Muscle layer of colon (tissue), 2 donors: ENCODE measurements around the gene MRM3.
"Not testable (repeated sequence)": the region's sequence is repeated elsewhere in the genome, so short reads cannot be mapped to it uniquely, and the experiment has no call there.

Experiments
- H3K27ac ChIP-seq: one replicate; pipeline ENCODE4 v1.7.0; 2013; ENCODE audit warnings: low read depth, mild to moderate bottlenecking, low read length, moderate library complexity
- H3K27me3 ChIP-seq, 2 donors: one replicate each; pipeline ENCODE4 v1.7.0; 2013; ENCODE audit warnings: low read length in 2 of 2, mild to moderate bottlenecking in 2 of 2; ENCODE audit not compliant: insufficient read depth in 2 of 2, control insufficient read depth in 1 of 2
- H3K36me3 ChIP-seq: one replicate; pipeline ENCODE4 v1.7.0; 2013; ENCODE audit warnings: mild to moderate bottlenecking, low read length; ENCODE audit not compliant: insufficient read depth
- H3K4me1 ChIP-seq: one replicate; pipeline ENCODE4 v1.7.0; 2013; ENCODE audit warnings: mild to moderate bottlenecking, low read length; ENCODE audit not compliant: insufficient read depth
- H3K4me3 ChIP-seq, 2 donors: one replicate each; pipeline ENCODE4 v1.7.0; 2013; ENCODE audit warnings: low read length in 2 of 2, low read depth in 1 of 2, mild to moderate bottlenecking in 1 of 2, moderate library complexity in 1 of 2
- H3K9ac ChIP-seq: one replicate; pipeline ENCODE4 v1.7.0; 2013; ENCODE audit warnings: low read length
- H3K9me3 ChIP-seq: one replicate; pipeline ENCODE4 v1.7.0; 2013; ENCODE audit warnings: mild to moderate bottlenecking, low read length
- donor health status: abdominal sarcoma.
- donor health status: Adenocarcinoma of cecum.

Gene MRM3

DNA sequence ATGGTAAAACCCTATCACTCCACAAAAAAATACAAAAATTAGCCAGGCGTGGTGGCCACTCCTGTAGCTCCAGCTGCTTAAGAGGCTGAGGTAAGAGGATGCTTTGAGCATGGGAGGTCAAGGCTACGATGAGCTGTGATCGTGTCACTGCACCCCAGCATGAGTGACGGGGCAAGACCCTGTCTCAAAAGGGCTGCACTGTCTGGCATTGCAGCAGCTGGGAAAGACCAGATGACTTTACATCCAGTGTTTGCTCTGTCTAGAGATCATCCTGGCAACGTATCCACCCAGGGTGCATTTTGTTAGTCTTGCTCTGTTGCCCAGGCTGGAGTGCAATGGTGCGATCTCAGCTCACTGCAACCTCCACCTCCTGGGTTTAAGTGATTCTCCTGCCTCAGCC is 52.0 kb downstream of the MRM3 start:
- Histone ChIP-seq H3K27me3 (no peaks in the 10 kb centered on the region), H3K4me3 (no peak overlapping the region), H3K36me3 (peaks cover 3% of the 10 kb centered on the region), H3K4me1 (peaks cover 8% of the 10 kb centered on the region), H3K9ac (no peak overlapping the region), H3K9me3 (no peaks in the 10 kb centered on the region), H3K27ac (no peak overlapping the region)

- H3K27ac ChIP-seq = peak overlapping the region; percentile 58
- no peak overlapping the region for H3K9ac ChIP-seq
- H3K9me3 ChIP-seq = no peaks in the 10 kb centered on the region
- no peaks in the 10 kb centered on the region for H3K27me3 ChIP-seq
- H3K4me3 ChIP-seq = peak overlapping the region in 1 of 2 donors; percentile 4
- H3K36me3 ChIP-seq = peaks cover 3% of the 10 kb centered on the region
- H3K4me1 ChIP-seq = peaks cover 8% of the 10 kb centered on the region
Measured at GRCh38 chr17:835263-835662, 53.1 kb downstream of the MRM3 start.

DNA sequence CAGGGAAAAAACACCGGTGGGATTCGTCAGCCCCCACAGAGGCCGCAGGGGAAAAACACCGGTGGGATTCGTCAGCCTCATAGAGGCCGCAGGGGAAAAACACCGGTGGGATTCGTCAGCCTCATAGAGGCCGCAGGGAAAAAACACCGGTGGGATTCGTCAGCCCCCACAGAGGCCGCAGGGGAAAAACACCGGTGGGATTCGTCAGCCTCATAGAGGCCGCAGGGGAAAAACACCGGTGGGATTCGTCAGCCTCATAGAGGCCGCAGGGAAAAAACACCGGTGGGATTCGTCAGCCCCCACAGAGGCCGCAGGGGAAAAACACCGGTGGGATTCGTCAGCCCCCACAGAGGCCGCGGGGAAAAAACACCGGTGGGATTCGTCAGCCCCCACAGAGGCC is 53.6 kb downstream of the MRM3 start:
- H3K9ac ChIP-seq, H3K27me3 ChIP-seq, H3K9me3 ChIP-seq, H3K36me3 ChIP-seq, H3K4me1 ChIP-seq: not testable (repeated sequence)
- peak overlapping the region; percentile 76 for H3K27ac ChIP-seq
- peak overlapping the region in 1 of 2 donors; percentile 4 for H3K4me3 ChIP-seq

DNA sequence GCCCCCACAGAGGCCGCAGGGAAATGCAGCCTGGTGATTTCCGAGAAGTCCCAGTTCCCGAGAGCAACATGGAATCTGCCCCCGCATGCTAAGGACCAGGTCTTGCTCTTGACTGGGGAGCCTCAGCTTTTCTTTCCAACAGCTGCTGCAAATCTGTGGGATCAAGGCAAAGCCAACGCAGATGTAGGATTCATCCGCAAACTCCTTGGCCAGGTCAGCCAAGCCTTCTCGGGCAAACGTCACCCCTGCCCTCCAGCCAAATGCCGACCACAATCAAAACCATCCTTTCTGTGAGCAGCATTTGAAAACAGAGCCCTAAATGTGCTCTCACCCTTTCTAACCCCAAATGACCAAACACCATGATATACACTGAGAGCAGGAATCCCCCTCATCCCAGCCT is 54.0 kb downstream of the MRM3 start:
- H3K4me1 ChIP-seq = peaks cover 8% of the 10 kb centered on the region
- H3K9me3 ChIP-seq = no peaks in the 10 kb centered on the region
- no peaks in the 10 kb centered on the region for H3K27me3 ChIP-seq
- H3K27ac ChIP-seq = peak overlapping the region; percentile 76
- H3K4me3 ChIP-seq = no peak overlapping the region
- peaks cover 3% of the 10 kb centered on the region for H3K36me3 ChIP-seq
- H3K9ac ChIP-seq = no peak overlapping the region

- peaks cover 8% of the 10 kb centered on the region for H3K4me1 ChIP-seq
- no peak overlapping the region for H3K27ac ChIP-seq
- H3K9ac ChIP-seq = no peak overlapping the region
- no peaks in the 10 kb centered on the region for H3K9me3 ChIP-seq
- no peak overlapping the region for H3K4me3 ChIP-seq
- no peaks in the 10 kb centered on the region for H3K27me3 ChIP-seq
- peaks cover 3% of the 10 kb centered on the region for H3K36me3 ChIP-seq
Measured at GRCh38 chr17:838486-838885, 56.3 kb downstream of the MRM3 start.

GRCh38 chr17:841313-841712 is 59.2 kb downstream of the MRM3 start:
- no peaks in the 10 kb centered on the region for H3K27me3 ChIP-seq
- H3K36me3 ChIP-seq = peaks cover 3% of the 10 kb centered on the region
- peaks cover 5% of the 10 kb centered on the region for H3K4me1 ChIP-seq
- no peaks in the 10 kb centered on the region for H3K9me3 ChIP-seq
- H3K4me3 ChIP-seq = no peak overlapping the region
- no peak overlapping the region for H3K27ac ChIP-seq
- no peak overlapping the region for H3K9ac ChIP-seq
